ENCODE measurements around the gene S1PR2.
A peak's percentile ranks its signal among the peaks of the same experiment; 100 is the strongest.
"Not testable (repeated sequence)": the region's sequence is repeated elsewhere in the genome, so short reads cannot be mapped to it uniquely, and the experiment has no call there.

S1PR2 gene

GRCh38 chr19:10224337-10224736 lies 6.8 kb downstream of the S1PR2 start:
- DNase-seq (ENCODE audit: low read depth in 2 of 2) = no peak

- DNase-seq (ENCODE audit: low read depth in 2 of 2) = no peak
Observed at GRCh38 chr19:10223488-10224213, 7.5 kb downstream of the S1PR2 start.

DNA sequence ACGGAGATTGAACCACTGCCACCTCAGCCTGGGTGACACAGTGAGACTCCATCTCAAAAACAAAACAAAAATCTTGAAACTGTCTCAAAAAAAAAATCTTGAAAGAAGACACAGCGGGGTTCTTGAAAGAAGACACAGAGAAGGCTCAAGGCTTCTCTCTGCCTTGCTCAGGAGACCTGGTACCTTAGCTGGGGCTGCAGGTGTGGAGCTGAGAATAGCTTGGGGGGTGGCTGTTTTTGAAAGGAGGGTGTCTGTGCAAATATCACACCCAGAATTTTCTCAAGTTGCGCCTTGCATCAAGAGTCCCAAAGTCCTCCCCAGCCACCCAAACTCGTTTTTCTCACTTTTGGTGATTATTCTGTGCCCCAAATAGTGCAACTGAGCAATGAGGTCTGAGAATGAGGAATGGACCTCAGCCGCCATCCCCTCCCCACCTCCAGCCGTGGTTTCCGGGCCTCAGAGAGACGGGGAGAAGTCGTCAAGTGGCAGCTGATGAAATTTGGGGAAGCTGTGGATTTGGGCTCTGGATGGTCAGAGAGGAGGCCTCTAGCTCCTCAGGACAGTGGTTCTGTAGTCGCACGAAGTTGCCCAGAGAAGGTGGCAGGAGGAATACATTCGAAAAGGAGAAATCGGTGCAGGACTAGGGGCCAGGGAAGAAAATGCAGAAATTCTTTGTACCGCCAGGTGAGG lies 8.8 kb downstream of the S1PR2 start:
- no peak for DNase-seq (ENCODE audit: low read depth in 2 of 2)

DNA sequence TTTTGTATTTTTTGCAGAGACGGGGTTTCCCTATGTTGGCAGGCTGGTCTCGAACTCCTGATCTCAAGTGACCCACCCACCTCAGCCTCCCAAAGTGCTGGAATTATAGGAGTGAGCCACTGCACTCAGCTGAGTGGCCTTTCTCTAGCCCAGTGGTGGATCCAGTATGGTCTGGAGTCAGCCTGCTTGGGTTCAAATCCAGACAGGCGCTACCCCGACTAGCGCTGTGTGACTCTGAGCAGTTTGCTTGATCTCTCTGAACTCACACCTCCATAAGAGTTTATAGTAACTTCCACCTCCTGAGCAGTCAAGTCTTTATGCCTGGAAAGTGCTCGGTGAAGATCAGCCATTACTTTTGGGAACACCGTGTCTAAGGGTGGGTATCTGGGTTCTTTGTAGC lies 10.4 kb downstream of the S1PR2 start:
- no peak for DNase-seq (ENCODE audit: low read depth in 2 of 2)

- peak in 1 of 2 experiments; percentile 33 for DNase-seq (ENCODE audit: low read depth in 2 of 2)
Observed at GRCh38 chr19:10219678-10220077, 11.5 kb downstream of the S1PR2 start.

GRCh38 chr19:10217085-10217484 lies 14.0 kb downstream of the S1PR2 start:
- DNase-seq (ENCODE audit: low read depth in 2 of 2) = no peak

DNA sequence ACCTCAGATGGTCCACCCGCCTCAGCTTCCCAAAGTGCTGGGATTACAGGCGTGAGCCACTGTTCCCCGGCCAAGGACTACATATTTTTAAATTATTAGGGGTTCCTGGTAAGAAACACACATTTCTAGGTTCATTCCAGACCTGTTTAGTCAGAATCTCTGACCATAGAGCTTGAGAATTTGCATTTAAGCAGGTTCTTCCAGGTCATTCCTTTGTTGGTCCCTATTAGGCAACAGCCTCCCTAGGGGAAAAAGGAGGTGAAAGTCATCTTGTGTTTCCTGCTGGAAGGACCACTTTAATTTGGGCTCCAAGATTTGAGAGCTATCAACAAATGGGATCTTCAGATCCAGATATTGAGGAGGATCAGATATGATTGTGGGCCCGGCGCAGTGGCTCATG lies 16.3 kb downstream of the S1PR2 start:
- no peak for DNase-seq (ENCODE audit: low read depth in 2 of 2)

GRCh38 chr19:10211691-10212090 lies 19.4 kb downstream of the S1PR2 start:
- DNase-seq (ENCODE audit: low read depth in 2 of 2) = no peak

GRCh38 chr19:10211061-10211460 lies 20.1 kb downstream of the S1PR2 start:
- no peak for DNase-seq (ENCODE audit: low read depth in 2 of 2)

GRCh38 chr19:10209315-10209714 lies 21.8 kb downstream of the S1PR2 start:
- no peak for DNase-seq (ENCODE audit: low read depth in 2 of 2)

GRCh38 chr19:10207026-10207425 lies 24.1 kb downstream of the S1PR2 start:
- DNase-seq (ENCODE audit: low read depth in 2 of 2) = no peak

DNA sequence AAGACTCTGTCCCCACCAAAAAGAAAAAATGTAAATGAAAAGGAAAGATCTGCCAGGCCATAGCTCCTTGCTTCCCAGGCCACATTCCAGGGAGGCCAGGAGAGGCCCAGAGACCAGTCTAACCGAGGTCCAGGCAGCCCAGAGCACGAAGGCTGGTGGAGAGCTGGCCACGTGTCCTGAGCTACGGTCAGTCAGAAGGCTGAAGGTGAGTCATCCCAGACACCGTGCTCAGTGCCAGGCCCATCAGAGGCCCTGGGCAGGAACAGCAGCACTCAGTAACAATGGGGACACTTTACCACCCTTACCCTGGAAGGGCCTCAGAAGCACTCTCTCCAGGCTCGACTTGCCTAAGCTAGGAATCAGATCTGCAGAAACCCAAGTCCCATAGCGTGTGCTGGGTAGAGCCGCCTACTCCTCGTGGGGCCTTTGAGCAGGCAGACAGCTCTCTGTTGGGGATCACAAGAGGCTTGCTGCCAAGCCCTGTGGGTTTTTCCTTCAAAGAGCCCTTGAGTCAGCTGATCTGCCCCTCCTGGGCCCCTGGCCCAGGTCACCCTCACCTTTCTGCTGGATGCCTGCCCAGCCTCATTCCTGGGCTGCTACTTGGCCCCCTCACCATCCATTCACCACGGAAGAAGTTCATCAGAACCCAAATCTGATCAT lies 24.8 kb downstream of the S1PR2 start:
- DNase-seq (ENCODE audit: low read depth in 2 of 2) = no peak

GRCh38 chr19:10205636-10206035 lies 25.5 kb downstream of the S1PR2 start:
- DNase-seq (ENCODE audit: low read depth in 2 of 2) = no peak

DNA sequence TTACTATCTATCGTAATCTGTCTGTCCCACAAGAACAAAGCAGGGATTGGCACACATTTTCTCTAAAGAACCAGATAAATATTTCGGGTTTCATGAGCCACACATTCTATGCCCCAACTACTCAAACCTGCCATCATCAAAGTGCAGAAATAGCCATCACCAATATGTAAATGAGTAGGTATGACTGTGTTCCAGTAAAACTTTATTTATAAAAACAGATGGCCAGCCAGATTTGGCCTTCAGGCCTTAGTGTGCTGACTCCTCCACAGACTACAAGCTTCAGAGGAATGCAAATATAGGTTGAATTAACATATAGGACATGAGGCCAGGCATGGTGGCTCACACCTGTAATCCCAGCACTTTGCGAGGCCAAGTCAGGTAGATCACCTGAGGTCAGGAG lies 27.4 kb downstream of the S1PR2 start:
- no peak for DNase-seq (ENCODE audit: low read depth in 2 of 2)

DNA sequence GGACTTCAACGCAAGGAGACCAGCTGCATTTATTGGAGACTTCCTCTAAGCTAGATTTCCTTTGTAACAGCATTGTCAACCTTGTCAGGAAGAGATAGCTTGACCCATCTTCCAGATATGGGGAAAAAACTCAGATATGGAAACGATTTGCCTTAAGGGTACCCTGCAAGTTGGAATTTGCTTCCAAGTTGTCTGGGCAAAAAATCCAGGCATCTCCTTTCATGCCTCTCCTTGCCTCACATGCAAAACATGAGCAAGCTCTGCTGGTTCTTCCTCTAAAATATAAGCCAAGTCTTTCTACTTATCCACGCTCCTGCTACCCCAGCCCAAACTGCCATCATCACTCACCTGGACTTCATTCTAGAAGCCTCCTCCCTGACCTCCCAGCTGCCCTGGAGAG lies 30.0 kb downstream of the S1PR2 start:
- DNase-seq (ENCODE audit: low read depth in 2 of 2) = no peak

DNA sequence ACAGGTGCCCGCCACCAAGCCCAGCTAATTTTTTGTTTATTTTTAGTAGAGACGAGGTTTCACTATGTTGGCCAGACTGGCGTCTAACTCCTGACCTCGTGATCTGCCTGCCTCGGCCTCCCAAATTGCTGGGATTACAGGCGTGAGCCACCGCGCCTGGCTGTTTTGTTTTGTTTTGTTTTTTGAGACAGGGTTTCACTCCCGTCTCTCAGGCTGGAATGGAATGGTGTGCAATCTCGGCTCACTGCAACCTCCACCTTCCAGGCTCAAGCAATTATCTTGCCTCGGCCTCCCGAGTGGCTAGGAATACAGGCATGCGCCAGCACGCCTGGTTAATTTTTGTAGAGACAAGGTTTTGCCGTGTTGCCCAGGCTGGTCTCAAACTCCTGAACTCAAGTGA lies 31.0 kb downstream of the S1PR2 start:
- not testable (repeated sequence) for DNase-seq (ENCODE audit: low read depth in 2 of 2)

DNA sequence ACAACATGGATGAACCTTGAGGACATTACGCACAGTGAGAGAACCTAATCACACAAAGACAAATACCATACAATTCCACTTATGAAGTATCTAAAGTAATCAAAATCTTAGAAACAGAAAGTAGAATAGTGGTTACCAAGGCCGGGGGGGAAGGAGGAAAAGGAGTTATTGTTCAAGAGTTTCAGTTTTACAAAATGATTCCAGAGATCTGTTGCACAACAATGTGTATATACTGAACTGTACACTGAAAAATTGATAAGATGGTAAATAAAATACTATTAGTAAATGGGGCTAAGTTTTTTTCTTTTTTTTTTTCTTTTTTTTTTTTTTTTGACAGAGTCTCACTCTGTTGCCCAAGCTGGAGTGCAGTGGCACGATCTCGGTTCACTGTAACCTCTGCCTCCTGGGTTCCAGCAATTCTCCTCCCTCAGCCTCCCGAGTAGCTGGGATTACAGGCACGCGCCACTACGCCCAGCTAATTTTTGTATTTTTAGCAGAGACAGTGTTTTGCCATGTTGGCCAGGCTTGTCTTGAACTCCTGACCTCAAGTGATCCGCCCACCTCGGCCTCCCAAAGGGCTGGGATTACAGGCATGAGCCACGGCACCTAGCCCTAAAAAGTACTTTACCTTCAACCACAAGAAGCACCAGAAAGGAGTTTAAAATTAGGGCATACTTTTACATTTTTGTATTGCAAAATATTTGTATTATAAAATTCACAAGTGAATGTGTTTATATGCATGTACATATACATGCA lies 32.1 kb downstream of the S1PR2 start:
- not testable (repeated sequence) for DNase-seq (ENCODE audit: low read depth in 2 of 2)

DNA sequence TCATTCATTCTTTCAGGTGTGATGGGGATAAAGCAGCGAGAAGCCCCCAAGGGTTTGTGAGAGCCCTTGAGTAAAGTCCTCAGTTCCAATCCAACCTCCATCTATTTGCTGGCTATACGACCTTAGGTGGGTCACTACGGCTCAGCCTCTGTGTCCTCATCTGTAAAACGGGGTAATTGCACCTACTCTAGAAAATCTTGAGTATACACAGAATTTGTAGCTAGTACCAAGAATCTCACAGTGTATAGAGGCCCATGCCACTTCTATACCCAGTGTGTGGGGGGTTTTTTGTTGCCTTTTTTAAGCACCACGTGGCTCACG lies 36.0 kb downstream of the S1PR2 start:
- DNase-seq (ENCODE audit: low read depth in 2 of 2) = no peak

- DNase-seq (ENCODE audit: low read depth in 2 of 2) = peak; percentile 91 to 93
Observed at GRCh38 chr19:10194500-10195198, 36.5 kb downstream of the S1PR2 start, which contains the start of gene DNMT1. TSS of gene DNMT1 (minus strand) at chr19:10194953. CDS start at chr19:10194899, 54 bp downstream.

- DNase-seq (ENCODE audit: low read depth in 2 of 2) = no peak
Observed at GRCh38 chr19:10193790-10194499, 37.2 kb downstream of the S1PR2 start.

GRCh38 chr19:10192922-10193321 lies 38.2 kb downstream of the S1PR2 start:
- no peak for DNase-seq (ENCODE audit: low read depth in 2 of 2)
